Fibroblast of lung (primary cell): Measurements from ENCODE around the gene SSBP3.

ENCODE experiments used
- EZH2 ChIP-seq: IDR thresholded peaks from 2 replicates; pipeline ENCODE4 v1.5.1; 2012; ENCODE audit warnings: low read length, control low read depth, mild to moderate bottlenecking; ENCODE audit errors: missing control alignments
- TF ChIP-seq, protein P1 (sequence below), 2 donors: IDR thresholded peaks in 1 of 2; conservative IDR thresholded peaks in 1 of 2; 1 replicate in 1 of 2; 2 replicates in 1 of 2; pipeline ENCODE4 v1.5.1; 2011 to 2012; ENCODE audit warnings: low read length in 2 of 2, control low read depth in 1 of 2, inconsistent platforms in 1 of 2, low read depth in 1 of 2, mild to moderate bottlenecking in 1 of 2

DNA sequence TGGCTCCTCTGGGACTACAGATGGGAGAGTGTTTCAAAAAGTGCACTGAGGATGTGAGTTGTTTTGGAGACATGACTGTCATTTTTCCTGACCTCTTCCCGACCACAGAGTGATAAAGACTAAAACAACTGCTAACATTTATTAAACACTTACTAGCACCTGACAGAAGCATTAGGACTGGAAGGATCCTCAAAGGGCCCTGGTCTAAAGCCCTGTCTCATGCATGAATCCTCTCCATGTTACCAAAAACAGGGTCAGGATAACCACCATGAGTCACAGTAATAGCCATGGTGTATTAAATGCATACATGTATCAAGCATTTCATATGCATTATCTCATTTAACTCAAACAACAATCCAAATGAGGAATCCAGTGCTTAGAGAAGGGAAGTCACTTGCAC, 217.9 kb downstream of the SSBP3 start:
- TF ChIP-seq, protein P1, sequence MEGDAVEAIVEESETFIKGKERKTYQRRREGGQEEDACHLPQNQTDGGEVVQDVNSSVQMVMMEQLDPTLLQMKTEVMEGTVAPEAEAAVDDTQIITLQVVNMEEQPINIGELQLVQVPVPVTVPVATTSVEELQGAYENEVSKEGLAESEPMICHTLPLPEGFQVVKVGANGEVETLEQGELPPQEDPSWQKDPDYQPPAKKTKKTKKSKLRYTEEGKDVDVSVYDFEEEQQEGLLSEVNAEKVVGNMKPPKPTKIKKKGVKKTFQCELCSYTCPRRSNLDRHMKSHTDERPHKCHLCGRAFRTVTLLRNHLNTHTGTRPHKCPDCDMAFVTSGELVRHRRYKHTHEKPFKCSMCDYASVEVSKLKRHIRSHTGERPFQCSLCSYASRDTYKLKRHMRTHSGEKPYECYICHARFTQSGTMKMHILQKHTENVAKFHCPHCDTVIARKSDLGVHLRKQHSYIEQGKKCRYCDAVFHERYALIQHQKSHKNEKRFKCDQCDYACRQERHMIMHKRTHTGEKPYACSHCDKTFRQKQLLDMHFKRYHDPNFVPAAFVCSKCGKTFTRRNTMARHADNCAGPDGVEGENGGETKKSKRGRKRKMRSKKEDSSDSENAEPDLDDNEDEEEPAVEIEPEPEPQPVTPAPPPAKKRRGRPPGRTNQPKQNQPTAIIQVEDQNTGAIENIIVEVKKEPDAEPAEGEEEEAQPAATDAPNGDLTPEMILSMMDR (conservative IDR thresholded peaks at IDR 0.05 in 1 of 2, IDR thresholded peaks at IDR 0.05 in 1 of 2; ENCODE audit: low read depth in 1 of 2, low read length in 2 of 2): no peak
- TF ChIP-seq EZH2: no peak
